ENCODE results near the gene ZNF319.

DNA sequence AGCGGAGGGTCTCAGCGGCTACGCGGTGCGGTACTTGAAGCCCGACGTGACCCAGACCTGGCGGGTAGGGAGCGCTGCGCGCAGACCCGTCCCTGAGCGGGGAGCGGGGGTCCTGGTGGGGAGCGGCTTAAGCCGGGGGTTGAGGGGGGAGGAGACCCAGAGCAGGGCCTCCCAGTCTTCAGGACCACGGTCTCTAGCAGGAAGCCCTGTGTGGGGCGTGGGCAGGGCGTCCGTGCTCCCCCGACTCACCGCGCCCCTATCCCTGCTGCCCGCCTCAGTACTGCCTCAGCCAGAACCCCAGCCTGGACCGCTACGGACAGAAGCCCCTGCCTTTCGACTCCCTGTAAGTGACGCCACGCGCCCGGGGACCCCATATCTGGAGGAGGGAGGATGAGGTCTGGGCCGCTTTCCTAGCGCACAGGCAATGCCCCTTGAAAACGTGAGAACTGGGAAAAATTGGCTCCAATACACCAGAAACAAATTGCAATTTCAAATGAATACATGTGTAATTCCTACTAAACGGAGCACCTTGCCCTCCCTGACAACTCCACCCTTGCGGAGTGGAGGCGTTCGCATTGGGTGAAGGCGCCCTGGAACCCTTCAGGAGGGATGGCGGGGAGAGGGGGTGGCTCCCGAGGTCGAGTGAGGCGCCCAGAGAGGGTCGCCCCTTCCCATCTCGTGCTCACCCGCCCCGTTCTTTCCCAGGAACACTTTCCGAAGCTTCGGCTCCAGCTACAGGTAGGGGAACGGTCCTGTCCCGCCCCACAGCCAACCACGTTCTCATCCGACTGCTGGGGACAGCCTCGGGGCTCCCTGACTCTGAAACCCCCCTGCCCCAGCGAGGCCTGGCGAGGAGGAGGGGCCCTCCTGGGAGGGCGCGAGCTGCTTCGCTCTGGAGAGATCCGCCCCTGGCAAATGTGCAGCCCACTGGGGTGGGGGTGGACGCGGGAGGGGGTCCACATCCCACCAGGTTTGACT, 15.0 kb downstream of the ZNF319 start:
- TF ChIP-seq, protein P1, sequence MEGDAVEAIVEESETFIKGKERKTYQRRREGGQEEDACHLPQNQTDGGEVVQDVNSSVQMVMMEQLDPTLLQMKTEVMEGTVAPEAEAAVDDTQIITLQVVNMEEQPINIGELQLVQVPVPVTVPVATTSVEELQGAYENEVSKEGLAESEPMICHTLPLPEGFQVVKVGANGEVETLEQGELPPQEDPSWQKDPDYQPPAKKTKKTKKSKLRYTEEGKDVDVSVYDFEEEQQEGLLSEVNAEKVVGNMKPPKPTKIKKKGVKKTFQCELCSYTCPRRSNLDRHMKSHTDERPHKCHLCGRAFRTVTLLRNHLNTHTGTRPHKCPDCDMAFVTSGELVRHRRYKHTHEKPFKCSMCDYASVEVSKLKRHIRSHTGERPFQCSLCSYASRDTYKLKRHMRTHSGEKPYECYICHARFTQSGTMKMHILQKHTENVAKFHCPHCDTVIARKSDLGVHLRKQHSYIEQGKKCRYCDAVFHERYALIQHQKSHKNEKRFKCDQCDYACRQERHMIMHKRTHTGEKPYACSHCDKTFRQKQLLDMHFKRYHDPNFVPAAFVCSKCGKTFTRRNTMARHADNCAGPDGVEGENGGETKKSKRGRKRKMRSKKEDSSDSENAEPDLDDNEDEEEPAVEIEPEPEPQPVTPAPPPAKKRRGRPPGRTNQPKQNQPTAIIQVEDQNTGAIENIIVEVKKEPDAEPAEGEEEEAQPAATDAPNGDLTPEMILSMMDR (IDR thresholded peaks at IDR 0.05), result no peak
- TF ChIP-seq POLR2AphosphoS5 (IDR thresholded peaks at IDR 0.05), result no peak
- TF ChIP-seq POLR2A (IDR thresholded peaks at IDR 0.05), result no peak
- TF ChIP-seq EP300 (IDR thresholded peaks at IDR 0.05), result no peak

Measured in suprapubic skin (tissue), 4 donors.